Tibial nerve (tissue), 4 donors: ENCODE measurements around the gene ZNF792.

ENCODE experiments used
- CTCF ChIP-seq, 5 experiments: fragments of 200-600 bp in 3 of 5; fragments of 450-650 bp in 2 of 5; sonication (generic) in 3 of 5; IDR thresholded peaks; one replicate each; pipeline ENCODE4 v1.5.1; 2016 to 2019; ENCODE audit warnings: antibody characterized with exemption in 5 of 5, mild to moderate bottlenecking in 3 of 5, moderate library complexity in 2 of 5
- EP300 ChIP-seq, 2 donors: sonication (generic); formaldehyde crosslinking; IDR thresholded peaks; one replicate each; pipeline ENCODE4 v1.6.1; 2017; ENCODE audit warnings: antibody characterized with exemption in 2 of 2, mild to moderate bottlenecking in 1 of 2
- POLR2A ChIP-seq, 2 donors: fragments of 450-650 bp; IDR thresholded peaks; one replicate each; pipeline ENCODE4 v1.6.1; 2017; ENCODE audit warnings: antibody characterized with exemption in 2 of 2, mild to moderate bottlenecking in 2 of 2, moderate library complexity in 2 of 2

GRCh38 chr19:35002037-35002535 lies 38.1 kb upstream of the ZNF792 start:
- TF ChIP-seq POLR2A (IDR thresholded peaks at IDR 0.05) (no peak), CTCF (IDR thresholded peaks at IDR 0.05) (no peak), EP300 (IDR thresholded peaks at IDR 0.05) (no peak)
